NB4 (cell line): Measurements from ENCODE around the gene TMC2.

Source experiments
- CTCF ChIP-seq: IDR thresholded peaks from one replicate; pipeline ENCODE4 v1.5.1; 2012; ENCODE audit warnings: low read depth, low read length
- MAX ChIP-seq: IDR thresholded peaks from 2 replicates; pipeline ENCODE4 v1.6.1; 2011; ENCODE audit warnings: low read depth, low read length
- MYC ChIP-seq: IDR thresholded peaks from 2 replicates; pipeline ENCODE4 v1.6.1; 2011; ENCODE audit warnings: low read depth, low read length
- POLR2A ChIP-seq: IDR thresholded peaks from 2 replicates; pipeline ENCODE4 v1.6.1; 2011; ENCODE audit warnings: mild to moderate bottlenecking; ENCODE audit not compliant: insufficient read length; ENCODE audit errors: extremely low read depth

- TF ChIP-seq POLR2A (no peak), CTCF (no peak), MAX (no peak), MYC (no peak)
Measured at GRCh38 chr20:2626853-2627541, 90.6 kb downstream of the TMC2 start.
